GM12878 (cell line): ENCODE data around the gene CYSLTR1. TPM values are rescaled to one million over a fixed set of nuclear protein-coding genes. Genes with fewer than 3 reads are reported as not detected.

ENCODE experiments used
- ATAC-seq: fragments of 200-7000 bp; cut with Tn5 transposase; 3 replicates; pipeline ENCODE4 v1.9.1; 2020; ENCODE audit warnings: mild to moderate bottlenecking, moderate library complexity
- BruUV-seq: library from RNA; stranded (reverse); fragments of 400-500 nt; replicated peaks from 2 replicates; lab custom pipeline; 2021; lab: Mats Ljungman, UMichigan
- CTCF ChIA-PET: fragments of 300-600 bp; sonication (Branson Sonifier 250); formaldehyde crosslinking; extraction: SDS; loops from one replicate; lab custom pipeline; 2021; ENCODE audit warnings: inconsistent platforms; lab: Yijun Ruan, JAX
- POLR2A ChIA-PET: fragments of 350-600 bp; formaldehyde crosslinking; extraction: SDS; loops from one replicate; lab custom pipeline; 2021; ENCODE audit warnings: inconsistent platforms; lab: Charles Lee
- RAD21 ChIA-PET: fragments of 300-600 bp; sonication (Branson Sonifier 250); formaldehyde crosslinking; loops from one replicate; lab custom pipeline; 2023; ENCODE audit warnings: antibody characterized with exemption; ENCODE audit not compliant: unreplicated experiment; lab: Charles Lee
- SMC1A ChIA-PET: fragments of 300-600 bp; sonication (Branson Sonifier 250); formaldehyde crosslinking; loops from one replicate; lab custom pipeline; 2023; ENCODE audit not compliant: unreplicated experiment, uncharacterized antibody; lab: Charles Lee
- DNase-seq: peaks from one replicate; pipeline ENCODE4 v3.0.0-alpha.2; 2011; ENCODE audit warnings: low read depth, low spot score
- FAIRE-seq: peaks from 3 replicates; lab custom pipeline; 2011; peaks lifted over from hg19 to GRCh38; lab: Jason Lieb, UNC
- H2AFZ ChIP-seq: 2 replicates; pipeline ENCODE4 v1.6.0; 2011; ENCODE audit warnings: low read depth, low read length, control low read depth; ENCODE audit not compliant: control insufficient read depth
- H3K27ac ChIP-seq: 2 replicates; pipeline ENCODE4 v1.5.1; 2011; ENCODE audit warnings: control low read depth; ENCODE audit not compliant: control insufficient read depth, insufficient read depth
- H3K27me3 ChIP-seq, 2 experiments: replicated peaks in 1 of 2; 2 replicates each; pipeline versions ENCODE4 v1.6.0 to v1.6.1; 2011; ENCODE audit warnings: low read length in 1 of 2; ENCODE audit not compliant: control insufficient read depth in 2 of 2, insufficient read depth in 2 of 2
- H3K36me3 ChIP-seq, 2 experiments: 2 replicates each; pipeline ENCODE4 v1.5.1; 2011; ENCODE audit warnings: low read length in 1 of 2; ENCODE audit not compliant: control insufficient read depth in 2 of 2, insufficient read depth in 2 of 2
- H3K4me1 ChIP-seq: 2 replicates; pipeline ENCODE4 v1.6.1; 2011; ENCODE audit warnings: mild to moderate bottlenecking, low read length, moderate library complexity, mixed read lengths; ENCODE audit not compliant: control insufficient read depth, insufficient read depth
- H3K4me2 ChIP-seq: 2 replicates; pipeline ENCODE4 v1.6.0; 2011; ENCODE audit warnings: control low read depth; ENCODE audit not compliant: control insufficient read depth, insufficient read depth
- H3K4me3 ChIP-seq: fragments of 200-600 bp; sonication (generic); 2 replicates; pipeline ENCODE4 v1.5.1; 2016
- H3K79me2 ChIP-seq: 2 replicates; pipeline ENCODE4 v1.6.0; 2011; ENCODE audit warnings: low read length; ENCODE audit not compliant: control insufficient read depth, insufficient read depth
- H3K9ac ChIP-seq: 2 replicates; pipeline ENCODE4 v1.8.0; 2011; ENCODE audit warnings: low read length, control low read depth, mixed read lengths; ENCODE audit not compliant: control insufficient read depth, insufficient read depth
- H3K9me3 ChIP-seq: replicated peaks from 3 replicates; pipeline ENCODE4 v1.5.1; 2011; ENCODE audit warnings: mild to moderate bottlenecking, low read length; ENCODE audit not compliant: control insufficient read depth, insufficient read depth
- H4K20me1 ChIP-seq: 2 replicates; pipeline ENCODE4 v1.6.0; 2011; ENCODE audit not compliant: control insufficient read depth, insufficient read depth
- ATF2 ChIP-seq: IDR thresholded peaks from 2 replicates; pipeline ENCODE4 v1.6.1; 2012; ENCODE audit warnings: low read length, inconsistent platforms
- CEBPZ ChIP-seq: fragments of 150-350 bp; IDR thresholded peaks from 2 replicates; pipeline ENCODE4 v1.6.1; 2016; ENCODE audit warnings: low read depth, low read length
- STAT3 ChIP-seq: IDR thresholded peaks from 2 replicates; pipeline ENCODE4 v1.6.1; 2011; ENCODE audit warnings: low read depth, low read length, improper control_type of control experiment
- TARDBP ChIP-seq: IDR thresholded peaks from 2 replicates; pipeline ENCODE4 v1.6.1; 2016; ENCODE audit warnings: borderline replicate concordance
- ZNF384 ChIP-seq: IDR thresholded peaks from 2 replicates; pipeline ENCODE4 v1.6.1; 2012; ENCODE audit warnings: low read depth, mild to moderate bottlenecking, low read length, improper control_type of control experiment, borderline replicate concordance
- WGBS: methylation state at CpG from one replicate; pipeline ENCODE4 v1.1.6; 2016; ENCODE audit warnings: low lambda C conversion rate; ENCODE audit not compliant: insufficient replicate concordance, insufficient coverage; ENCODE audit errors: missing lambda C conversion rate; 5-methylcytosine and 5-hydroxymethylcytosine counted together
- in situ Hi-C: fragments of 300-500 bp; cut with MboI; formaldehyde crosslinking; loops from 9 replicates; pipeline ENCODE4 v1.14.3; 2018; ENCODE audit warnings: mixed read lengths
- intact Hi-C: fragments of 100-400 bp; cut with micrococcal nuclease; formaldehyde crosslinking; loops from one replicate; pipeline ENCODE4 v1.14.2; 2022; ENCODE audit not compliant: unreplicated experiment
- polyA plus RNA-seq, 11 experiments: library from polyadenylated mRNA; depleted of rRNA in 4 of 11; unstranded in 6 of 11; stranded (reverse) in 5 of 11; fragments of >200 nt; fragmentation: Nextera tagmentation in 4 of 11; fragmentation: Illumina TruSeq in 1 of 11; extraction: Ambion mirVana in 4 of 11; extraction: Trizol in 1 of 11; gene quantifications; 1 replicate in 1 of 11; 2 replicates in 10 of 11; pipeline versions ENCODE4 v1.2.1 to v1.2.3, GENCODE V29; 2011 to 2016; ENCODE audit warnings: inconsistent platforms in 2 of 11, missing spikeins in 2 of 11, low read depth in 1 of 11
- total RNA-seq, 4 experiments: library from RNA; depleted of rRNA in 3 of 4; stranded (reverse); fragments of >200 nt in 3 of 4; fragmentation: Illumina TruSeq in 1 of 4; extraction: Trizol in 1 of 4; gene quantifications; 2 replicates each; pipeline versions ENCODE4 v1.2.1 to v1.2.3, GENCODE V29; 2013 to 2021

CYSLTR1 gene
- total and polyA plus RNA-seq, 10 of the 15 experiments (the other 5 are each of a cell fraction or from before 2014, with no cell fraction given), result 13.7 to 42.0 (median 24.0) TPM

- WGBS, result 28% methylated on average over 2 of the region's 2 CpGs
- in situ Hi-C loops, result no loop called here
- intact Hi-C loops, result no loop called here
- no TSS peak for BruUV-seq
- no peak overlapping the region for H2AFZ ChIP-seq
- no peaks in the 10 kb centered on the region for H3K9me3 ChIP-seq
- SMC1A ChIA-PET, result interaction anchor here (0.6 kb wide), 1 partner anchor 1971 kb away, joined by 3 read pairs; no protein-coding TSS in a partner anchor
- H3K79me2 ChIP-seq, result no peaks in the 10 kb centered on the region
- H3K4me1 ChIP-seq, result no peaks in the 10 kb centered on the region
- H3K4me3 ChIP-seq, result no peak overlapping the region
- CTCF ChIA-PET, result no interaction called here
- RAD21 ChIA-PET, result no interaction called here
- FAIRE-seq, result no peak
- POLR2A ChIA-PET, result no interaction called here
- no peaks in the 10 kb centered on the region for H3K27me3 ChIP-seq
- peak; percentile 23; the same call in 2 of the 3 replicates for ATAC-seq
- no peaks in the 10 kb centered on the region for H3K36me3 ChIP-seq
- no peak overlapping the region for H3K4me2 ChIP-seq
- no peak overlapping the region for H3K27ac ChIP-seq
- no peak for DNase-seq
- no peak for TF ChIP-seq ATF2
- no peak for TF ChIP-seq STAT3
- TF ChIP-seq ZNF384, result no peak
- TF ChIP-seq TARDBP, result no peak
- TF ChIP-seq CEBPZ, result no peak
- H3K9ac ChIP-seq, result no peak overlapping the region
- no peaks in the 10 kb centered on the region for H4K20me1 ChIP-seq
Measured at GRCh38 chrX:78315745-78316144, 11.7 kb downstream of the CYSLTR1 start.
